HCT116 (cell line): Measurements from ENCODE around the gene CACNB1.

Experiments
- EGR1 ChIP-seq: IDR thresholded peaks from 2 replicates; pipeline ENCODE4 v1.6.1; 2012; ENCODE audit warnings: low read depth
- EZH2phosphoT487 ChIP-seq: fragments of 200-600 bp; IDR thresholded peaks from 2 replicates; pipeline ENCODE4 v1.6.1; 2018; ENCODE audit warnings: antibody characterized with exemption, borderline replicate concordance
- POLR2A ChIP-seq: IDR thresholded peaks from 2 replicates; pipeline ENCODE4 v1.7.0; 2011; ENCODE audit warnings: borderline replicate concordance; ENCODE audit not compliant: insufficient read depth, insufficient read length; ENCODE audit errors: extremely low read depth
- REST ChIP-seq: IDR thresholded peaks from 2 replicates; pipeline ENCODE4 v1.6.1; 2012; ENCODE audit warnings: low read depth
- SP1 ChIP-seq: IDR thresholded peaks from 2 replicates; pipeline ENCODE4 v1.6.1; 2012; ENCODE audit warnings: low read depth
- SRF ChIP-seq: IDR thresholded peaks from 2 replicates; pipeline ENCODE4 v1.6.1; 2012; ENCODE audit warnings: low read depth
- ZFX ChIP-seq: fragments of 450-650 bp; IDR thresholded peaks from 2 replicates; pipeline ENCODE4 v1.6.1; 2017
- TF ChIP-seq, protein P1 (sequence below), 3 experiments: fragments of 200-600 bp in 1 of 3; sonication (generic) in 1 of 3; IDR thresholded peaks in 2 of 3; conservative IDR thresholded peaks in 1 of 3; 2 replicates each; pipeline ENCODE4 v1.5.1; 2012 to 2017; ENCODE audit warnings: low read depth in 2 of 3, low read length in 2 of 3, antibody characterized with exemption in 1 of 3, borderline replicate concordance in 1 of 3, control low read depth in 1 of 3, mild to moderate bottlenecking in 1 of 3, mixed read lengths in 1 of 3, mixed run types in 1 of 3, moderate library complexity in 1 of 3; ENCODE audit not compliant: insufficient read depth in 1 of 3

- TF ChIP-seq, protein P1, sequence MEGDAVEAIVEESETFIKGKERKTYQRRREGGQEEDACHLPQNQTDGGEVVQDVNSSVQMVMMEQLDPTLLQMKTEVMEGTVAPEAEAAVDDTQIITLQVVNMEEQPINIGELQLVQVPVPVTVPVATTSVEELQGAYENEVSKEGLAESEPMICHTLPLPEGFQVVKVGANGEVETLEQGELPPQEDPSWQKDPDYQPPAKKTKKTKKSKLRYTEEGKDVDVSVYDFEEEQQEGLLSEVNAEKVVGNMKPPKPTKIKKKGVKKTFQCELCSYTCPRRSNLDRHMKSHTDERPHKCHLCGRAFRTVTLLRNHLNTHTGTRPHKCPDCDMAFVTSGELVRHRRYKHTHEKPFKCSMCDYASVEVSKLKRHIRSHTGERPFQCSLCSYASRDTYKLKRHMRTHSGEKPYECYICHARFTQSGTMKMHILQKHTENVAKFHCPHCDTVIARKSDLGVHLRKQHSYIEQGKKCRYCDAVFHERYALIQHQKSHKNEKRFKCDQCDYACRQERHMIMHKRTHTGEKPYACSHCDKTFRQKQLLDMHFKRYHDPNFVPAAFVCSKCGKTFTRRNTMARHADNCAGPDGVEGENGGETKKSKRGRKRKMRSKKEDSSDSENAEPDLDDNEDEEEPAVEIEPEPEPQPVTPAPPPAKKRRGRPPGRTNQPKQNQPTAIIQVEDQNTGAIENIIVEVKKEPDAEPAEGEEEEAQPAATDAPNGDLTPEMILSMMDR (IDR thresholded peaks at IDR 0.05 in 2 of 3, conservative IDR thresholded peaks at IDR 0.05 in 1 of 3; ENCODE audit: borderline replicate concordance in 1 of 3, insufficient read depth in 1 of 3, low read depth in 2 of 3, low read length in 2 of 3): no peak
- no peak for TF ChIP-seq ZFX
- TF ChIP-seq SP1: no peak
- TF ChIP-seq EGR1: no peak
- TF ChIP-seq POLR2A: no peak
- TF ChIP-seq EZH2phosphoT487: no peak
- TF ChIP-seq SRF: no peak
- no peak for TF ChIP-seq REST
Measured at GRCh38 chr17:39183720-39184119, 13.7 kb downstream of the CACNB1 start.
